Neuron (in vitro differentiated cells): ENCODE measurements around the gene UBE2L6.
"Not testable (repeated sequence)": the region's sequence is repeated elsewhere in the genome, so short reads cannot be mapped to it uniquely, and the experiment has no call there.

Experiments used
- H2AFZ ChIP-seq: one replicate; pipeline ENCODE4 v1.6.1; 2013; ENCODE audit warnings: low read depth, mild to moderate bottlenecking, inconsistent platforms, low read length, moderate library complexity
- H3K27me3 ChIP-seq: one replicate; pipeline ENCODE4 v1.6.1; 2013; ENCODE audit warnings: low read length; ENCODE audit not compliant: insufficient read depth
- H3K36me3 ChIP-seq: one replicate; pipeline ENCODE4 v1.6.1; 2013; ENCODE audit warnings: low read length; ENCODE audit not compliant: insufficient read depth
- H3K4me1 ChIP-seq: one replicate; pipeline ENCODE4 v1.6.1; 2013; ENCODE audit warnings: low read length; ENCODE audit not compliant: insufficient read depth
- H3K4me3 ChIP-seq: 2 replicates; pipeline ENCODE4 v1.5.1; 2013; ENCODE audit warnings: mild to moderate bottlenecking, low read length, moderate library complexity
- H3K9me3 ChIP-seq: one replicate; pipeline ENCODE4 v1.6.1; 2013; ENCODE audit warnings: low read length

Gene UBE2L6

GRCh38 chr11:57536947-57537619, 30.4 kb downstream of the UBE2L6 start, which contains the start of gene SMTNL1:
Gene SMTNL1, plus strand, starts transcription at chr11:57537595. Its CDS starts 5,048 bp downstream, at chr11:57542643.
- Histone ChIP-seq H3K4me1 (no peaks in the 10 kb centered on the region), H3K9me3 (no peaks in the 10 kb centered on the region), H3K36me3 (no peaks in the 10 kb centered on the region), H3K4me3 (no peak within 1 kb of the TSS), H2AFZ (no peak within 1 kb of the TSS), H3K27me3 (no peaks in the 10 kb centered on the region)

DNA sequence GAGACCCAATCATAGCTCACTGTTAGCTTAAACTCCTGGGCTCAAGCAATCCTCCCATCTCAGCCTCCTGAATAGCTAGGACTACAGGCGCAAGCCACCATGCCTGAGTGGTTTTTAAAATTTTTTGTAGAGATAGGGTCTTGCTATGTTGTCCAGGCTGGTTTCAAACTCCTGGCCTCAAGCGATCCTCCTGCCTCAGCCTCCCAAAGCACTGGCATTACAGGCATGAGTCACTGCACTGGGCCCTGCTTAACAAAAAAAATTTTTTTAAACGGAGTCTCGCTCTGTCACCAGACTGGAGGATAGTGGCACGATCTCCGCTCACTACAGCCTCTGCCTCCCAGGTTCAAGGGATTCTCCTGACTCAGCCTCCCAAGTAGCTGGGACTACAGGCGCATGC, 33.0 kb downstream of the UBE2L6 start:
- not testable (repeated sequence) for H3K27me3 ChIP-seq, H3K36me3 ChIP-seq, H2AFZ ChIP-seq, H3K4me3 ChIP-seq, H3K9me3 ChIP-seq
- H3K4me1 ChIP-seq: peaks cover 14% of the 10 kb centered on the region

- Histone ChIP-seq H3K36me3 (peaks cover 5% of the 10 kb centered on the region), H3K4me3 (peak within 1 kb of the TSS; percentile 80), H3K9me3 (no peaks in the 10 kb centered on the region), H3K27me3 (no peaks in the 10 kb centered on the region), H2AFZ (peak within 1 kb of the TSS; percentile 80), H3K4me1 (peaks cover 20% of the 10 kb centered on the region)
These were observed 36.6 kb downstream of the UBE2L6 start, which contains the start of gene TIMM10 for GRCh38 chr11:57530596-57531507. Gene TIMM10, minus strand, starts transcription at chr11:57530754. Its CDS starts 565 bp downstream, at chr11:57530189.

DNA sequence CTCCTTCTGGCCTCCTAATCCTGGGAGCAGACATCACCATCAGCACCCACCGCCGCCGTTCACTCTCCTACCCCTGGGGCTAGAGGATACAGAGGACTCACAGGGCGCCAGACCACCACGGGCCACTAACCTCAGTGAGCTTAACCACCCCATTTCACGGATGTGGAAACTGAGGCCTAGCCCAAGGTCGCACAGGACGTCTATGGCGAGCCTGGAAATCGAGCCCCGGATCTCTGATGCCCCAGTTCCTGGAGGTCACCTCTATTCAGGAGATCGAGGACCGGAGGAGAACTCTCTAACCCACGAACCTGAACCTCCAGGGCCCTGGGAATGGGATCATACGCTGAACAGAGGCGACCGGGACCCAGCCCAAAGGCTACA, 37.3 kb downstream of the UBE2L6 start:
- Histone ChIP-seq H3K36me3 (peaks cover 5% of the 10 kb centered on the region), H3K27me3 (no peaks in the 10 kb centered on the region), H3K4me1 (peaks cover 20% of the 10 kb centered on the region), H2AFZ (no peak overlapping the region), H3K4me3 (peak overlapping the region; percentile 80), H3K9me3 (no peaks in the 10 kb centered on the region)

- peaks cover 20% of the 10 kb centered on the region for H3K4me1 ChIP-seq
- peaks cover 8% of the 10 kb centered on the region for H3K36me3 ChIP-seq
- no peak overlapping the region for H2AFZ ChIP-seq
- no peaks in the 10 kb centered on the region for H3K27me3 ChIP-seq
- H3K9me3 ChIP-seq: no peaks in the 10 kb centered on the region
- H3K4me3 ChIP-seq: no peak overlapping the region
These were observed 38.5 kb downstream of the UBE2L6 start for GRCh38 chr11:57529012-57529411.

DNA sequence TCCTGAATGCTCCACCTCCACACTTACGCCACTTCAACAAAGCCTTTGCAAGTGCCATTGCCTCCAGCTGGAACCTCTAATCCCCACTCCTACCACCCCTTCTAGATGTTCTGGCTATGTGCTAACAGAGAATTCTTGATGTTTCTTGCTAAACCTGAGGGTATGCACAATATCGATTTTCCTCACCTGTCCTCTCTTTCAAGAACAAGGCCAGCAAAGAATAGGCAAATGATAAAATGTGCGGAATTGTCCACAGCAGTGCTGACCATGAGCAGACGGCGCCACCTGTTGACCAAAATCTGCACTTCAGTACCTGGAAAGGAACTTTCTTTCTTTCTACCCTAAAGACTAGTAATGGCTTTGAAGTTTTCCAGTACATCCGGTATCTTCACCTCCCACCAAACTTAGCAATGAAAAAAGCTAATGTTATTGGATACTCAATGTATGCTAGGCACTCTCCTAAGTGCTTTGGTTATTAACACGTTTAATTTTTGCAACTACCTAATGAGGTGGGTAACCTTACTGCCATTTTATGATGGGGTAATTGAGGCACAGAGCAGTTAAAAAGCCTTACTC, 40.3 kb downstream of the UBE2L6 start:
- Histone ChIP-seq H3K36me3 (peaks cover 8% of the 10 kb centered on the region), H2AFZ (no peak overlapping the region), H3K27me3 (no peaks in the 10 kb centered on the region), H3K4me3 (no peak overlapping the region), H3K9me3 (no peaks in the 10 kb centered on the region), H3K4me1 (peaks cover 20% of the 10 kb centered on the region)

DNA sequence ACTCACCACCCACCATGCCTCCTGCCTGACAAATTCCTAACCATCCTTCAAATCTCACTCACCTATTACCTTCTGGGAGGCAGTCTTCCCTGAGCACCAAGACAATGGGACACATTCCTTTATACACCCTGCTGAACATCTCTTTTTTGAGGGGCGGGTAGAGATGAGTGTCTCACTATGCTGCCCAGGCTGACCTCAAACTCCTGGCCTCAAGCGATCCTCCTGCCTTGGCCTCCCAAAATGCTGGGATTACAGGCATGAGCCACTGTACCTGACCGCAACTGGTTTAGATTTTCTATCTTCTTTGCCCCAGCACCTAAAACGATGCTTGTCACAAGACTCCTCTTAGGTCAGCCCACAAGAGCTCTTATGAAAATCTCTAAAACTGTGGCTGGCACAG, 44.1 kb downstream of the UBE2L6 start:
- no peaks in the 10 kb centered on the region for H3K27me3 ChIP-seq
- no peaks in the 10 kb centered on the region for H3K9me3 ChIP-seq
- no peak overlapping the region for H2AFZ ChIP-seq
- no peak overlapping the region for H3K4me3 ChIP-seq
- H3K4me1 ChIP-seq: peaks cover 5% of the 10 kb centered on the region
- H3K36me3 ChIP-seq: peaks cover 3% of the 10 kb centered on the region

DNA sequence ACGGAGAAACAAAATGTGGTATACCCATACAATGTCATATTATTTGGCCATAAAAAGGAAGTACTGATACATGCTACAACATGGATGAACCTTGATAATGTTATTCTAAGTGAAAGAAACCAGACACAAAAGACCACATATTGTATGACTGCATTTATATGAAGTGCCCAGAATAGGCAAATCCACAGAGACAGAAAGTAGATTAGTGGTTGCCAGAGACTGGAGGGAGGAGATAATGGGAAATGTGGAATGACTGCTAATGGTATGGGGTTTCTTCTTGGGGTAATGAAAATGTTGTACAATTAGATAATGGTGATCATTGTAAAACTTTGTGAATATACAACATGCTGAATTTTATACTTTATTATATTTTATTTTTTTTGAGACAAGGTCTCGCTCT, 46.4 kb downstream of the UBE2L6 start:
- Histone ChIP-seq H3K27me3 (no peaks in the 10 kb centered on the region), H3K9me3 (no peaks in the 10 kb centered on the region), H3K36me3 (peaks cover 3% of the 10 kb centered on the region), H3K4me1 (peaks cover under 1% of the 10 kb centered on the region), H3K4me3 (no peak overlapping the region), H2AFZ (no peak overlapping the region)

- no peaks in the 10 kb centered on the region for H3K9me3 ChIP-seq
- no peaks in the 10 kb centered on the region for H3K27me3 ChIP-seq
- H3K36me3 ChIP-seq: no peaks in the 10 kb centered on the region
- H3K4me3 ChIP-seq: peak overlapping the region; percentile 57
- H3K4me1 ChIP-seq: peaks cover 12% of the 10 kb centered on the region
- H2AFZ ChIP-seq: peak overlapping the region; percentile 91
These were observed 51.4 kb downstream of the UBE2L6 start for GRCh38 chr11:57516061-57516443.

DNA sequence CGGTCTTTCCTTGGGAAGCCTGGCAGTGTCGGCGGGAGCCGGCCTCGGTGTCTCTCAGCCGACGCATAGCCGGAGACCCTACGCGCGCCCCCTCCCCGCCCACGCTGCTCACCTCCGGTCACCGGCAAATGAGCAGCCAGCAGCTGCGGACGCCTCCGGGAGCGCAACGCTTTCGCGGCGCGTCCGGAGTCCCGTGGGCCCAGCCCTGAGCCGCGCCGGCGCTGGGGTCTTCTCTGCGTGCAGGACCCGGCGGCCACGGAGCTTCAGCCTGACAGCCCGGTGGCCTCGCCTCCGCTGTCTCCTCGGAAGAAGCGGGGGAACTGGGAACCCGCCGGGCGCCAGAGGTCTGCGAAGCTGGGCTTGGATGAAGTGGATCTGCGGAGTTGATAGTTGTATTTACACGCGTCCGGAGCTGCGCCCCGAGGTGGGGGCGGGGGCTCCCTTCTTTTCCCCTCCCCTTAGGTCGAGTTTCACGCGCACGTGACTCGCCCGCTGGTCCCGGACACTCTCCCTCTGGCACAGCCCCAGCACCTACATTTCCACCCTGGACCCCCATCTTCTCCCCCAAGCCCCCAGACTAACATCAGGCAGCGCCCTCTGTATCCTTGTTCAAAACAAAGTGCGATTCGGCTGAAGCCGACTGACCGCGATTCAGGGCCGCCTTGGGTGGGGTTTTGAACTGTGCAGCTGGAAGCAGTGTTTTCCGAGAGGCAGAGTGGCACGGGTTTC, 52.0 kb downstream of the UBE2L6 start, which contains the start of gene SLC43A1:
SLC43A1 (minus strand) TSS at position 371 of the 729 bp plus-strand sequence. CDS start 1,591 bp downstream, outside the sequence.
- Histone ChIP-seq H3K36me3 (no peaks in the 10 kb centered on the region), H3K4me3 (peak within 1 kb of the TSS; percentile 57), H2AFZ (peak within 1 kb of the TSS; percentile 91), H3K27me3 (no peaks in the 10 kb centered on the region), H3K9me3 (no peaks in the 10 kb centered on the region), H3K4me1 (peaks cover 12% of the 10 kb centered on the region)

GRCh38 chr11:57514538-57515331, 52.7 kb downstream of the UBE2L6 start:
- Histone ChIP-seq H2AFZ (peak overlapping the region; percentile 91), H3K4me3 (peak overlapping the region; percentile 57), H3K9me3 (no peaks in the 10 kb centered on the region), H3K27me3 (no peaks in the 10 kb centered on the region), H3K4me1 (peaks cover 12% of the 10 kb centered on the region), H3K36me3 (no peaks in the 10 kb centered on the region)
